K562 (cell line): ENCODE results near the gene BIRC5. TPM values are rescaled to one million over a fixed set of nuclear protein-coding genes. Genes with fewer than 3 reads are reported as not detected.

Experiments
- ATAC-seq: fragments of 200-7000 bp; cut with Tn5 transposase; 3 replicates; pipeline ENCODE4 v1.9.1; 2020; ENCODE audit warnings: moderate library complexity
- BruUV-seq: library from RNA; stranded (reverse); fragments of 400-500 nt; replicated peaks from 2 replicates; lab custom pipeline; 2021; lab: Mats Ljungman, UMichigan
- CTCF ChIA-PET: fragments of 300-600 bp; formaldehyde crosslinking; extraction: SDS; loops from one replicate; lab custom pipeline; 2021; ENCODE audit warnings: low intra/inter-chr PET ratio; lab: Yijun Ruan, JAX
- POLR2A ChIA-PET: fragments of 300-600, 350-650 bp; sonication (Branson Sonifier 250); formaldehyde crosslinking; extraction: SDS; loops from one replicate; lab custom pipeline; 2021; ENCODE audit warnings: antibody characterized with exemption, inconsistent platforms; lab: Yijun Ruan, JAX
- DNase-seq, 4 experiments: peaks; one replicate each; pipeline versions ENCODE4 v3.0.0 to v3.0.0-alpha.2; 2011 to 2018; ENCODE audit warnings: low spot score in 3 of 4, mixed read lengths in 3 of 4; ENCODE audit errors: extremely low read depth in 1 of 4
- FAIRE-seq: peaks from 2 replicates; lab custom pipeline; 2011; peaks lifted over from hg19 to GRCh38; lab: Jason Lieb, UNC
- H2AFZ ChIP-seq: 2 replicates; pipeline ENCODE4 v1.6.0; 2011; ENCODE audit warnings: low read depth, low read length, control low read depth, inconsistent platforms
- H3K27ac ChIP-seq: fragments of 200-600 bp; 3 replicates; pipeline ENCODE4 v1.8.0; 2011; ENCODE audit warnings: low read depth, mild to moderate bottlenecking, control low read depth, inconsistent platforms, low read length, moderate library complexity, mixed read lengths; ENCODE audit errors: extremely low read depth
- H3K27me3 ChIP-seq, 2 experiments: fragments of 300-600 bp in 1 of 2; 2 replicates in 1 of 2; 3 replicates in 1 of 2; pipeline versions ENCODE4 v1.6.0 to v1.8.0; 2011; ENCODE audit warnings: inconsistent platforms in 2 of 2, low read length in 2 of 2, mild to moderate bottlenecking in 1 of 2, mixed read lengths in 1 of 2, moderate library complexity in 1 of 2; ENCODE audit not compliant: control insufficient read depth in 2 of 2, insufficient read depth in 2 of 2
- H3K36me3 ChIP-seq: fragments of 300-600 bp; 3 replicates; pipeline ENCODE4 v1.8.0; 2011; ENCODE audit warnings: mild to moderate bottlenecking, low read length, inconsistent platforms; ENCODE audit not compliant: control insufficient read depth, insufficient read depth
- H3K4me1 ChIP-seq, 2 experiments: fragments of 200-600 bp in 1 of 2; replicated peaks in 1 of 2; 2 replicates in 1 of 2; 3 replicates in 1 of 2; pipeline versions ENCODE4 v1.5.1 to v1.8.0; 2011; ENCODE audit warnings: inconsistent platforms in 2 of 2, low read length in 2 of 2, mild to moderate bottlenecking in 1 of 2, mixed read lengths in 1 of 2, moderate library complexity in 1 of 2; ENCODE audit not compliant: control insufficient read depth in 2 of 2, insufficient read depth in 2 of 2
- H3K4me2 ChIP-seq: 2 replicates; pipeline ENCODE4 v1.6.1; 2011; ENCODE audit warnings: low read length, control low read depth, inconsistent platforms, mixed read lengths; ENCODE audit not compliant: insufficient read depth
- H3K4me3 ChIP-seq: fragments of 200-600 bp; sonication (generic), shearing (Covaris generic); 2 replicates; pipeline ENCODE4 v1.5.1; 2016; ENCODE audit warnings: control low read depth, inconsistent platforms
- H3K79me2 ChIP-seq: fragments of 200-600 bp; 3 replicates; pipeline ENCODE4 v1.8.0; 2011; ENCODE audit warnings: low read length, inconsistent platforms; ENCODE audit not compliant: control insufficient read depth, insufficient read depth
- H3K9ac ChIP-seq, 2 experiments: 2 replicates each; pipeline versions ENCODE4 v1.6.0 to v1.6.1; 2011; ENCODE audit warnings: low read depth in 2 of 2, low read length in 2 of 2, control low read depth in 1 of 2, inconsistent platforms in 1 of 2, mild to moderate bottlenecking in 1 of 2, mixed read lengths in 1 of 2; ENCODE audit not compliant: insufficient read depth in 1 of 2
- H3K9me1 ChIP-seq: one replicate; pipeline ENCODE4 v1.6.0; 2011; ENCODE audit warnings: inconsistent platforms, mild to moderate bottlenecking, low read length, moderate library complexity; ENCODE audit not compliant: control insufficient read depth, insufficient read depth
- H3K9me3 ChIP-seq: replicated peaks from 2 replicates; pipeline ENCODE4 v1.5.1; 2011; ENCODE audit warnings: low read depth, low read length, inconsistent platforms; ENCODE audit not compliant: control insufficient read depth, insufficient read depth
- H4K20me1 ChIP-seq: replicated peaks from 2 replicates; pipeline ENCODE4 v1.6.1; 2011; ENCODE audit warnings: low read length, inconsistent platforms, mixed read lengths; ENCODE audit not compliant: control insufficient read depth, insufficient read depth
- ARHGAP35 ChIP-seq: fragments of 450-650 bp; IDR thresholded peaks from 2 replicates; pipeline ENCODE4 v1.6.1; 2018; ENCODE audit not compliant: partially characterized antibody
- KAT2B ChIP-seq: IDR thresholded peaks from one replicate; pipeline ENCODE4 v1.6.1; 2012; ENCODE audit warnings: low read depth, mild to moderate bottlenecking, control low read depth, inconsistent platforms, low read length, moderate library complexity
- L3MBTL2 ChIP-seq: fragments of 450-650 bp; IDR thresholded peaks from 2 replicates; pipeline ENCODE4 v1.6.1; 2016; ENCODE audit warnings: mild to moderate bottlenecking, moderate library complexity
- SRSF7 ChIP-seq: fragments of 200-400 bp; formaldehyde crosslinking; optimal IDR thresholded peaks from 2 replicates; pipeline ENCODE3; 2017; ENCODE audit warnings: mild to moderate bottlenecking, low read depth, low read length
- ZNF175 ChIP-seq: fragments of 200-800 bp; sonication (Bioruptor generic); IDR thresholded peaks from 2 replicates; pipeline ENCODE4 v1.6.1; 2016; ENCODE audit warnings: low read depth, mild to moderate bottlenecking, missing genetic modification characterization, missing compliant biosample characterization
- ZNF263 ChIP-seq: sonication (generic); formaldehyde crosslinking; IDR thresholded peaks from 2 replicates; pipeline ENCODE4 v1.8.0; 2022; ENCODE audit warnings: mild to moderate bottlenecking, missing genetic modification reagents, borderline replicate concordance
- WGBS: fragments of 100-300 bp; shearing (Covaris generic); methylation state at CpG from one replicate; pipeline ENCODE4 v1.1.6; 2016; ENCODE audit warnings: low coverage, mixed read lengths; ENCODE audit not compliant: insufficient coverage; ENCODE audit errors: missing lambda C conversion rate; 5-methylcytosine and 5-hydroxymethylcytosine counted together
- in situ Hi-C: fragments of 300-500 bp; cut with MboI; formaldehyde crosslinking; loops from 4 replicates; pipeline ENCODE4 v1.15.0; 2018; ENCODE audit warnings: inconsistent platforms, mixed read lengths
- intact Hi-C: fragments of 100-400 bp; cut with micrococcal nuclease; formaldehyde crosslinking; loops from 2 replicates; pipeline ENCODE4 v1.14.2; 2022
- polyA plus RNA-seq, 8 experiments: library from polyadenylated mRNA; depleted of rRNA in 4 of 8; stranded (reverse) in 5 of 8; unstranded in 3 of 8; fragments of >200 nt; fragmentation: Nextera tagmentation in 2 of 8; fragmentation: Illumina TruSeq in 1 of 8; extraction: Ambion mirVana in 2 of 8; extraction: Trizol in 1 of 8; gene quantifications; 2 replicates each; pipeline versions ENCODE4 v1.2.1 to v1.2.3, GENCODE V29; 2011 to 2014; ENCODE audit warnings: inconsistent platforms in 1 of 8, missing spikeins in 1 of 8
- total RNA-seq, 7 experiments: library from RNA; depleted of rRNA in 6 of 7; stranded (reverse); fragments of >200 nt in 6 of 7; fragmentation: Illumina TruSeq in 2 of 7; extraction: Trizol in 2 of 7; gene quantifications; 2 replicates each; pipeline versions ENCODE4 v1.2.1 to v1.2.3, GENCODE V29; 2011 to 2021; ENCODE audit warnings: low replicate concordance in 1 of 7
- TF ChIP-seq, protein P1 (sequence below), 3 experiments: IDR thresholded peaks in 2 of 3; conservative IDR thresholded peaks in 1 of 3; 2 replicates each; pipeline ENCODE4 v1.5.1; 2011 to 2012; ENCODE audit warnings: low read length in 3 of 3, mild to moderate bottlenecking in 3 of 3, control low read depth in 2 of 3, improper control_type of control experiment in 1 of 3, inconsistent platforms in 1 of 3, low read depth in 1 of 3, mixed read lengths in 1 of 3, moderate library complexity in 1 of 3; ENCODE audit not compliant: insufficient read depth in 2 of 3

BIRC5 gene
- total and polyA plus RNA-seq, 9 of the 15 experiments (the other 6 are each of a cell fraction or from before 2014, with no cell fraction given), result 64.4 to 140 (median 101) TPM

- TF ChIP-seq, protein P1, sequence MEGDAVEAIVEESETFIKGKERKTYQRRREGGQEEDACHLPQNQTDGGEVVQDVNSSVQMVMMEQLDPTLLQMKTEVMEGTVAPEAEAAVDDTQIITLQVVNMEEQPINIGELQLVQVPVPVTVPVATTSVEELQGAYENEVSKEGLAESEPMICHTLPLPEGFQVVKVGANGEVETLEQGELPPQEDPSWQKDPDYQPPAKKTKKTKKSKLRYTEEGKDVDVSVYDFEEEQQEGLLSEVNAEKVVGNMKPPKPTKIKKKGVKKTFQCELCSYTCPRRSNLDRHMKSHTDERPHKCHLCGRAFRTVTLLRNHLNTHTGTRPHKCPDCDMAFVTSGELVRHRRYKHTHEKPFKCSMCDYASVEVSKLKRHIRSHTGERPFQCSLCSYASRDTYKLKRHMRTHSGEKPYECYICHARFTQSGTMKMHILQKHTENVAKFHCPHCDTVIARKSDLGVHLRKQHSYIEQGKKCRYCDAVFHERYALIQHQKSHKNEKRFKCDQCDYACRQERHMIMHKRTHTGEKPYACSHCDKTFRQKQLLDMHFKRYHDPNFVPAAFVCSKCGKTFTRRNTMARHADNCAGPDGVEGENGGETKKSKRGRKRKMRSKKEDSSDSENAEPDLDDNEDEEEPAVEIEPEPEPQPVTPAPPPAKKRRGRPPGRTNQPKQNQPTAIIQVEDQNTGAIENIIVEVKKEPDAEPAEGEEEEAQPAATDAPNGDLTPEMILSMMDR (IDR thresholded peaks at IDR 0.05 in 2 of 3, conservative IDR thresholded peaks at IDR 0.05 in 1 of 3; ENCODE audit: insufficient read depth in 2 of 3, low read depth in 1 of 3, low read length in 3 of 3), result no peak
- TF ChIP-seq SRSF7, result no peak
These were observed 14.1 kb downstream of the BIRC5 start (continued) for GRCh38 chr17:78228176-78228575.

- BruUV-seq, result no TSS peak
- no peak for TF ChIP-seq KAT2B
- no peak for TF ChIP-seq ARHGAP35
- TF ChIP-seq ZNF263 (CRISPR knock-in tag), result peak; percentile 81
- peak; percentile 32; the same call in 1 of the 2 replicates for TF ChIP-seq L3MBTL2
- TF ChIP-seq ZNF175 (CRISPR knock-in tag), result no peak
- CTCF ChIA-PET, result no interaction called here
- Histone ChIP-seq H3K4me3 (no peak overlapping the region), H4K20me1 (0 out of 2 replicates have a peak, but pooled peaks cover 2% of the 10 kb centered on the region), H3K4me1 (peaks cover 0 to 42% of the 10 kb centered on the region in 2 experiments; a peak in 3 of 5 replicates), H3K9ac (0 out of 4 replicates have a peak overlapping the region, but pooled peaks of 1 of the 2 experiments have one; percentile 43), H3K9me1 (no peaks in the 10 kb centered on the region), H3K27me3 (no peaks in the 10 kb centered on the region), H2AFZ (peak overlapping the region; percentile 52; the same call in 1 of the 2 replicates), H3K4me2 (no peak overlapping the region), H3K9me3 (no peaks in the 10 kb centered on the region), H3K27ac (no peak overlapping the region), H3K79me2 (no peaks in the 10 kb centered on the region), H3K36me3 (peaks cover 2% of the 10 kb centered on the region; the same call in 1 of the 3 replicates)
- intact Hi-C loops, result no loop called here
- POLR2A ChIA-PET, result interaction anchor here (0.6 kb wide), 2 partner anchors 35 to 62 kb away, joined by 3 to 4 read pairs; no protein-coding TSS in a partner anchor
- ATAC-seq, result no peak
- FAIRE-seq, result peak; percentile 35
- DNase-seq, result peak in 2 of 4 experiments; percentile 60
- in situ Hi-C loops, result no loop called here
- 20% methylated on average over 13 of the region's 13 CpGs for WGBS
These were observed 16.4 kb downstream of the BIRC5 start for GRCh38 chr17:78230252-78230962.
